GM18868 (cell line): ENCODE data around the gene MOBP.
"Not testable (repeated sequence)": the region's sequence is repeated elsewhere in the genome, so short reads cannot be mapped to it uniquely, and the experiment has no call there.

Experiments used
- ATAC-seq: cut with Tn5 transposase; IDR thresholded peaks from one replicate; pipeline ENCODE4 v1.9.1; 2021; ENCODE audit warnings: mild to moderate bottlenecking, moderate library complexity; ENCODE audit not compliant: unreplicated experiment

Gene MOBP

DNA sequence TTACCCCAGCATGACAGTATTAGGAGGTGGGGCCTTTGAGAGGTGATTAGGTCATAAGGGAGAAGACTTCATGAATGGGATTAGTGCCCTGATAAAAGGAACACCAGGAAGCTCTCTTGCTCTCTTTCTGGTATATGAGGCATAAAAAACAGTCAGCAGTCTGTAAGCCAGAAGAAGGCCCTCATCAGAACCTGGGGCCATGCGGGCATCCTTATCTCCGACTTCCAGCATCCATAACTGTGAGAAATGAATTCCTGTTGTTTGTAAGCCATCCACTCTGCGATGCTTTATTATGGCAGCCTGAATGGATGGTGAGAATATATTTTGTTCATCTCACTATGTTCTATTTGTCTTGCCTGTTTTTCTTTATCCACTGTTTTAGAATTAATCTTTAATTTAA, 17.7 kb upstream of the MOBP start:
- ATAC-seq, result no peak

- no peak for ATAC-seq
Measured at GRCh38 chr3:39453134-39453533, 14.3 kb upstream of the MOBP start.

DNA sequence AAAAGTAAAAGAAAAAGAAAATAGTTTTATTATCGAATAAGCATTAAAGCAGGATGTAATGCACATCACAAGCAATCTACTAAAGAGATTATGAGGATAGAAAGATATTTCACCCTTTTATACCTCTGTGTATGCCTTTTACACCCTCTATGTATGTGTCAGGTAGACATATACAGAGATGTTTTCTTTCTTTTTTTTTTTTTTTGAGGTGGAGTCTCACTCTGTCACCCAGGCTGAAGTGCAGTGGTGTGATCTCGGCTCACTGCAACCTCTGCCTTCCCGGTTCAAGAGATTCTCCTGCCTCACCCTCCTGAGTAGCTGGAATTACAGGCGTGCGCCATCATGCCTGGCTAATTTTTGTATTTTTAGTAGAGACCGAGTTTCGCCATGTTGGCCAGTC, 13.6 kb upstream of the MOBP start:
- not testable (repeated sequence) for ATAC-seq

DNA sequence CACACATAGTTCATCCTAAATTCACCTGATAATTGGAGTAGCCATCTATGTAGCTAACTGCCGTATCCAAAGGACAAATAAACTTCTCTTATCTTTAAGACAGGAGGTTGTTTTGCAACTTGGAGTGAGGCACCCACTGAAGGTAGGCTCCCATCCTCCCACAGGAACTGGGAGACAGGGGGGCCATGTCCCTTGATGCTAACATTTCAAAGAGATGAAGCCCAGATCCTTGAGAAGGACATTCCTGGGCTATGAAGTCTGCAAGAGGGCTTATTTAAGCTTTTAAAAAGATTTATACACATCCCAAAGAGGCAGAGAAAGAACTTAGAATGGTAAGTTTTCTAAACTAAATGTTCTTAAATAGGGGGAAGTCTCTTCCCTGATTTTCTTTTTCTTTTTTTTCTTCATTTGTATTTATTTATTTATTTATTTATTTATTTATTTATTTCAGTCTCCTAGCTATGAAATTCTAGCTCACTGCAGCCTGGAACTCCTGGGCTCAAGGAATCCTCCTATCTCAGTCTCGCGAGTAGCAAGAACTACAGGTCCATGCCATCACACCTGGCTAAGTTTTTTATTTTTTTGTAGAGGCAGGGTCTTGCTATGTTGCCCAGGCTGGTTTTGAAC, 12.8 kb upstream of the MOBP start:
- ATAC-seq, result no peak

DNA sequence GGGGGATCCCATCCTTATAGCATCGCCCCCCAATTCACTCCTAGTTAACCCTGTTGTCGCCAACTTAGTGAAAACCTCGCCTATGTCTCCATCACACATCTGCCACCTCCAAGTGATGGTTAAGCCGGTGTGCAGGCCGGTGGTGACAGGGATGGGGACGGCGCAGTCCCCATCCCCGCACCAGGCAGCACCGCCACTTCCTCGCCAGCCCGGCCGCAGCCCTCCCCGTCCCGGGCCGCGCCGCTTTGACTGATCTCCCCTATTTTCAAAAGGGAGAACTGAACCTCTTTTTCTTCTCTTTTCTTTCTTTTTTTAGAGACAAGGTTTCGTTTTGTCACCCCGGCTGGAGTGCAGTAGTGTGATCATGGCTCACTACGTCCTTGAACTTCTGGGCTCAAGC, 11.3 kb upstream of the MOBP start:
- no peak for ATAC-seq

GRCh38 chr3:39457361-39457760, 10.1 kb upstream of the MOBP start:
- ATAC-seq, result no peak

- ATAC-seq, result not testable (repeated sequence)
Measured at GRCh38 chr3:39458579-39458978, 8.9 kb upstream of the MOBP start.

DNA sequence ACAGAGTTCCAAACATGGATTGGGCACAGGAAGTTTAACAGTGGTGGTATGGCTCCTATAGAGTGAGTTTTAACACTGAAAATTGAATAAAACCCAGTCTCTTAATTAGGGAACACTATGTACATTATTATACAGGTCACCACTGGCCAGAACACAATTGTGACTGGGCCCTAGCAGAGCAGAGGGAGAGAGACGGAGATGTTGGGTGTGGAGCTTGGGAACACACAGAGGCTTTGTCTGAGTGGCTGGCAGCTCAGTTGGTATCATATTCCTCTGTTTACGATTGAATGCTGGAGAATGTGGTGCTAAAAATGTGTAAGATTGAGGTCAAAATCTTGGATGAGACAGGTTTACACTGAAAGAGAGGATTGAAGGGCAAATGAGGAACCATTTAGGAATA, 6.8 kb upstream of the MOBP start:
- ATAC-seq, result no peak

- no peak for ATAC-seq
Measured at GRCh38 chr3:39463269-39463668, 4.2 kb upstream of the MOBP start.

DNA sequence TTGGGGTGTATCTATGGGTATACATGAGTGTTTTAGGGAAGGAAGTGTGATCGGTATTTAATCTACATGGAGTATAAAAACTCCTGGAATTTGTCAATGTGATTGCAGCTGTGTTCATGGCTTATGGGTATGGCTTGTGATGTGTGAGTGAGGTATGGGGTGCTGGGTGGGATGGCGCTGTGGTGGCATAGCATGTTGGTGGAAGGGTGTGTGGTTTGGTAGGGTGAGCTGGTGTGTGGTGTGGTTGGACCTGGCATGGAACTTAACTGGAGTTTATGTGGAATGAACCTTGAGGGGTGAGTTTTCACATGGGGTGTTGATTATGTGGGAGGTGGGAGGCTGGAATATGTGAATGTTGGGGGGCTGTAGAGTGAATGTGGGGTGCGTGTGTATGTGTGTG, 492 bp upstream of the MOBP start:
- no peak for ATAC-seq

GRCh38 chr3:39468108-39468436, 592 bp downstream of the MOBP start:
- ATAC-seq, result no peak

DNA sequence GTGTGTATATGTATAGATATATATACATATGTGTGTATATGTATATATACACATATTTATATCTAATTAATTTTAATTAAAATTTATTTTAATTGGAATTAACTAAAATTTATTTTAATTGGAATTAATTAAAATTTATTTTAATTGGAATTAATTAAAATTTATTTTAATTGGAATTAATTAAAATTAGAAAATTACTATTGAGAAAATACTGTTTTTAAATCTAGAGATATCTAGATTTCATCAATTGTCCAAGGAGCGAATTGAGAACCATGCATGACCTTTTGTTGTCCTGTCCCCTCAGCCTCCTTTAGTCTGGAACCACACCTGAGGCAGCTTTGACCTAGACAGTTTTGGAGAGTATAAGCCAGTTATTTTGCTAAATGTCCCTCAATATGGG, 1.8 kb downstream of the MOBP start:
- ATAC-seq, result no peak

DNA sequence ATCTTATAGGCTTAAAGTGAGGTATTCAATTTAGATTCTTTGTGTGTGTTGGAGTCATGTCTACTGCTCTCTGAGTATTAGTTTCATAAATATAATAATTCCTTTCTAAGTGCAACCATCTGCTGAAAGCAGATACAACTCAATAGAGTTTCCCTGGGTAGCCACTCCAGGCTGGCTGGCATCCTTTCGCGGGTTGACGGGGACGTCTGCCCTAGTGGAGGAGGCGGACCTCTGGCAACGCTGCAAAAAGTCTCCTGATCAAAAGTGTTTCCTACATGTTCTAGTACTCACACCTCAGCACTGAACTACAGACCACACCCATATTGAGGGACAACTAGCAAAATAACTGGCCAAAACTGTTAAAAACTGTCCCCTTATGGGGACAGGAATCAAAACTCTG, 2.5 kb downstream of the MOBP start:
- no peak for ATAC-seq

GRCh38 chr3:39471652-39472051, 4.2 kb downstream of the MOBP start:
- ATAC-seq, result no peak

GRCh38 chr3:39473452-39474125, 6.1 kb downstream of the MOBP start:
- ATAC-seq, result no peak

DNA sequence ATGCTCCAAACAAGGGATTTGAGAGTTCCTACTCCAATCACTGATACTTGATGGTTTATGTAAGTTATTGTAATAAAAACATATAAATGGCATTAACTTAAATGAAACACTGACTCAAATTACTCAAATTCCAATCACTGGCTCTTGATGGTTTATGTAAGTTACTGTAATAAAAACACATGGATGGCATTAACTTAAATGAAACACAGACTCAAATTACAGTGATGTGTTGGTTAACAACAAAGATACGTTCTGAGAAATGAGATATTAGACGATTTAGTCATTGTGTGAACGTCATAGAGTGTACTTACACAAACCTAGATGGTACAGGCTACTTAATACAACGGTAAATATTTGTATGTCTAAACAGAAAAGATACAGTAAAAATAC, 6.6 kb downstream of the MOBP start:
- no peak for ATAC-seq

GRCh38 chr3:39476783-39477182, 9.3 kb downstream of the MOBP start:
- ATAC-seq, result no peak

DNA sequence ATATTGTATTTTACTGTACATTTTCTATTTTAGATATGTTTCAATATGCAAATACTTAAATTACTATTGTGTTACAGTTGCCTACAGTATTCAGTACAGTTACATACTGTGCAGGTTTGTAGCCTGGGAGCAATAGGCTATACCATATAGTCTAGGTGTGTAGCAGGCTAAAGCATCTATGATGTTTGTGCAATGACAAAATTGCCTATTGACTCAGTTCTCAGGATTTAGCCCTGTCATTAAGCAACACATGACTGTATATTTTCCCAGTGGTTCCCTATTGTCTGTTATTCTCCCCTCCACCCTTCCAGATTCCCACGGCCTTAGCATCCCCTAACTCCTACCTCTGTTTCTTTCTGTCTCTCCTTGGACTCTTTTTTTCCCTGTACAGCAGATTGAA, 10.7 kb downstream of the MOBP start:
- no peak for ATAC-seq

DNA sequence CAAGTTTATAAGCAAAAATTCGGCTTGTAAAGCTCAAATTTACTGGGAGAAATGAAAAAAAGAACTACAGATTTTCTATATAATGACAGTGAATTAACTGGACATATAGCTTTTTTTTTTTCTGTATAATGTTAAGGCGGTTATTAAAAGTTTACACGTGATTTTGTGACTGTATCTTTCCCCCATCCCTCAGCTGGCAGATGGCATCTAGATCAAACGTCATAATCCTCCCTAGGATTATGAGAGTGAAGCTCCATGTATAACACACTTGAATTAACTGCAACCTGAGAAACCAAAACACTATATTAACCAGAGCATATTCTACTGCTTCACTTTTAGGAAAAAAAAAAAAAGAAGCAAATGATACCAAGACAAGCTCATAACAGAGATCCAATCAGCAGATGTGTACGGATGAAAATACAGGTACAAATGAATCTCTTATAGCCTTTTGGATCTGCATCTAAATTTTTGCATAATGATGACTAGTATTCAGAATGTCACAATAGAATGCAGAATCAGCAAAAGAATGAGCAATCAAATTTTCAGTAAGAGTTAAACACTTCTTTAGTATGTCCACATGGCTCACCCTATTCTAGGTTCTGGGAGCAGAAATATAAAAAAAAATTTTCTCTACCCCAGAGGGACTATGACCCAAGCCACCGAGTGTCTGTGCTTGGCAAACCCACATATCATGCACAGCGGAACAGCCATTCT, 12.4 kb downstream of the MOBP start:
- no peak for ATAC-seq

DNA sequence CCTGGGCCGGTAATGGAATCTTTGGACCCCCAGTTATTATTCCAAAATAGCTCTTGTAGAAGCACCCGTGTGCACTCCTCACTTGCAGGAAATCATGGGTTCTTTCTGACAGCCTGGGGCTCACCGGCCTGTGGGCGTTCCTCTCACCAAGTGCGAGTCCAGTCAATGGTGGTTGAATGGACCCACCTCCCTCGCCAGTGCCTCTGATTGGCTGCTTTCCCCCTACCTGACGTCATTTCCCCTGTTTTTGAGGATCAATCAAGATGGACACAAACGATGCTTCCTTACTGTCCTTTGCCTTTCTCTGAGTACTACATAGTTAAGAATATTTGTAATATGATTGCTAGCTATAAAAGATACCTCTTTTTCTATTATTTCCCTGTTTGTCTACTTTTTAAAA, 18.1 kb downstream of the MOBP start:
- no peak for ATAC-seq

- no peak for ATAC-seq
Measured at GRCh38 chr3:39491014-39491413, 23.5 kb downstream of the MOBP start.

GRCh38 chr3:39491733-39492350, 24.4 kb downstream of the MOBP start:
- no peak for ATAC-seq
